WERI-Rb-1 (cell line): ENCODE measurements around the gene ZNF148.
A peak's percentile ranks its signal among the peaks of the same experiment; 100 is the strongest.

Experiments used
- DNase-seq: peaks from one replicate; pipeline ENCODE4 v3.0.0-alpha.2; 2020
- H3K27ac ChIP-seq: fragments of 250-450 bp; sonication (Bioruptor Pico); 2 replicates; pipeline ENCODE4 v1.5.1; 2020; ENCODE audit warnings: mild to moderate bottlenecking, moderate library complexity
- H3K27me3 ChIP-seq: fragments of 250-450 bp; sonication (Bioruptor Pico); 2 replicates; pipeline ENCODE4 v1.5.1; 2021; ENCODE audit warnings: mild to moderate bottlenecking, low read depth, moderate library complexity; ENCODE audit not compliant: insufficient read depth, severe bottlenecking
- H3K36me3 ChIP-seq: fragments of 250-450 bp; sonication (Bioruptor Pico); 2 replicates; pipeline ENCODE4 v1.5.1; 2020; ENCODE audit warnings: mild to moderate bottlenecking, moderate library complexity
- H3K4me3 ChIP-seq: 2 replicates; pipeline ENCODE4 v1.5.1; 2011; ENCODE audit warnings: low read depth, mild to moderate bottlenecking, control low read depth, low read length
- H3K9me3 ChIP-seq: fragments of 250-450 bp; sonication (Bioruptor Pico); 2 replicates; pipeline ENCODE4 v1.5.1; 2021; ENCODE audit warnings: mild to moderate bottlenecking, moderate library complexity; ENCODE audit not compliant: severe bottlenecking
- CTCF ChIP-seq: IDR thresholded peaks from 2 replicates; pipeline ENCODE4 v1.5.1; 2011; ENCODE audit warnings: low read depth, mild to moderate bottlenecking, control low read depth, inconsistent platforms, low read length

Gene ZNF148

GRCh38 chr3:125212091-125212508 lies 163.0 kb downstream of the ZNF148 start:
- Histone ChIP-seq H3K4me3 (peak overlapping the region; percentile 82), H3K36me3 (no peaks in the 10 kb centered on the region; the same call in 1 of the 2 replicates), H3K27ac (peak overlapping the region; percentile 93), H3K9me3 (no peaks in the 10 kb centered on the region), H3K27me3 (no peaks in the 10 kb centered on the region)
- TF ChIP-seq CTCF: no peak
- peak; percentile 83 for DNase-seq

- Histone ChIP-seq H3K4me3 (peak overlapping the region; percentile 82), H3K27ac (peak overlapping the region; percentile 93)
- TF ChIP-seq CTCF: no peak
These were observed 163.5 kb downstream of the ZNF148 start for GRCh38 chr3:125211523-125212090.

GRCh38 chr3:125207949-125208568 lies 167.1 kb downstream of the ZNF148 start:
- peak overlapping the region; percentile 71 for H3K27ac ChIP-seq
- no peaks in the 10 kb centered on the region for H3K9me3 ChIP-seq
- TF ChIP-seq CTCF: no peak
- no peaks in the 10 kb centered on the region for H3K27me3 ChIP-seq
- no peaks in the 10 kb centered on the region; the same call in none of the 2 replicates for H3K36me3 ChIP-seq
- no peak for DNase-seq
- no peak overlapping the region for H3K4me3 ChIP-seq

More at GRCh38 chr3:125211523-125212090, 163.5 kb downstream of the ZNF148 start:
- no peaks in the 10 kb centered on the region for H3K9me3 ChIP-seq
- no peak for DNase-seq
- no peaks in the 10 kb centered on the region for H3K27me3 ChIP-seq
- no peaks in the 10 kb centered on the region; the same call in none of the 2 replicates for H3K36me3 ChIP-seq

GRCh38 chr3:125207507-125207906 lies 167.6 kb downstream of the ZNF148 start:
- peak; percentile 50 for DNase-seq

GRCh38 chr3:125206934-125207333 lies 168.2 kb downstream of the ZNF148 start:
- no peaks in the 10 kb centered on the region for H3K27me3 ChIP-seq
- H3K27ac ChIP-seq: peak overlapping the region; percentile 71
- H3K4me3 ChIP-seq: peak overlapping the region; percentile 2; the same call in 1 of the 2 replicates

More at GRCh38 chr3:125207507-125207906, 167.6 kb downstream of the ZNF148 start:
- peak overlapping the region; percentile 2 for H3K4me3 ChIP-seq
- no peak for TF ChIP-seq CTCF
- H3K36me3 ChIP-seq: no peaks in the 10 kb centered on the region; the same call in none of the 2 replicates
- peak overlapping the region; percentile 71 for H3K27ac ChIP-seq
- no peaks in the 10 kb centered on the region for H3K9me3 ChIP-seq
- no peaks in the 10 kb centered on the region for H3K27me3 ChIP-seq

More at GRCh38 chr3:125206934-125207333, 168.2 kb downstream of the ZNF148 start:
- Histone ChIP-seq H3K36me3 (peaks cover 3% of the 10 kb centered on the region), H3K9me3 (no peaks in the 10 kb centered on the region)
- TF ChIP-seq CTCF: no peak
- no peak for DNase-seq
